K562 (cell line): Measurements from ENCODE around the gene KRT77. TPM values are rescaled to one million over a fixed set of nuclear protein-coding genes. Genes with fewer than 3 reads are reported as not detected.

ENCODE experiments used
- ATAC-seq: fragments of 200-7000 bp; cut with Tn5 transposase; 3 replicates; pipeline ENCODE4 v1.9.1; 2020; ENCODE audit warnings: moderate library complexity
- BruUV-seq: library from RNA; stranded (reverse); fragments of 400-500 nt; replicated peaks from 2 replicates; lab custom pipeline; 2021; lab: Mats Ljungman, UMichigan
- CTCF ChIA-PET: fragments of 300-600 bp; formaldehyde crosslinking; extraction: SDS; loops from one replicate; lab custom pipeline; 2021; ENCODE audit warnings: low intra/inter-chr PET ratio; lab: Yijun Ruan, JAX
- POLR2A ChIA-PET: fragments of 300-600, 350-650 bp; sonication (Branson Sonifier 250); formaldehyde crosslinking; extraction: SDS; loops from one replicate; lab custom pipeline; 2021; ENCODE audit warnings: antibody characterized with exemption, inconsistent platforms; lab: Yijun Ruan, JAX
- DNase-seq, 4 experiments: peaks; one replicate each; pipeline versions ENCODE4 v3.0.0 to v3.0.0-alpha.2; 2011 to 2018; ENCODE audit warnings: low spot score in 3 of 4, mixed read lengths in 3 of 4; ENCODE audit errors: extremely low read depth in 1 of 4
- FAIRE-seq: peaks from 2 replicates; lab custom pipeline; 2011; peaks lifted over from hg19 to GRCh38; lab: Jason Lieb, UNC
- H2AFZ ChIP-seq: 2 replicates; pipeline ENCODE4 v1.6.0; 2011; ENCODE audit warnings: low read depth, low read length, control low read depth, inconsistent platforms
- H3K27ac ChIP-seq: fragments of 200-600 bp; 3 replicates; pipeline ENCODE4 v1.8.0; 2011; ENCODE audit warnings: low read depth, mild to moderate bottlenecking, control low read depth, inconsistent platforms, low read length, moderate library complexity, mixed read lengths; ENCODE audit errors: extremely low read depth
- H3K27me3 ChIP-seq, 2 experiments: fragments of 300-600 bp in 1 of 2; 2 replicates in 1 of 2; 3 replicates in 1 of 2; pipeline versions ENCODE4 v1.6.0 to v1.8.0; 2011; ENCODE audit warnings: inconsistent platforms in 2 of 2, low read length in 2 of 2, mild to moderate bottlenecking in 1 of 2, mixed read lengths in 1 of 2, moderate library complexity in 1 of 2; ENCODE audit not compliant: control insufficient read depth in 2 of 2, insufficient read depth in 2 of 2
- H3K36me3 ChIP-seq: fragments of 300-600 bp; 3 replicates; pipeline ENCODE4 v1.8.0; 2011; ENCODE audit warnings: mild to moderate bottlenecking, low read length, inconsistent platforms; ENCODE audit not compliant: control insufficient read depth, insufficient read depth
- H3K4me1 ChIP-seq, 2 experiments: fragments of 200-600 bp in 1 of 2; replicated peaks in 1 of 2; 2 replicates in 1 of 2; 3 replicates in 1 of 2; pipeline versions ENCODE4 v1.5.1 to v1.8.0; 2011; ENCODE audit warnings: inconsistent platforms in 2 of 2, low read length in 2 of 2, mild to moderate bottlenecking in 1 of 2, mixed read lengths in 1 of 2, moderate library complexity in 1 of 2; ENCODE audit not compliant: control insufficient read depth in 2 of 2, insufficient read depth in 2 of 2
- H3K4me2 ChIP-seq: 2 replicates; pipeline ENCODE4 v1.6.1; 2011; ENCODE audit warnings: low read length, control low read depth, inconsistent platforms, mixed read lengths; ENCODE audit not compliant: insufficient read depth
- H3K4me3 ChIP-seq: fragments of 200-600 bp; sonication (generic), shearing (Covaris generic); 2 replicates; pipeline ENCODE4 v1.5.1; 2016; ENCODE audit warnings: control low read depth, inconsistent platforms
- H3K79me2 ChIP-seq: fragments of 200-600 bp; 3 replicates; pipeline ENCODE4 v1.8.0; 2011; ENCODE audit warnings: low read length, inconsistent platforms; ENCODE audit not compliant: control insufficient read depth, insufficient read depth
- H3K9ac ChIP-seq, 2 experiments: 2 replicates each; pipeline versions ENCODE4 v1.6.0 to v1.6.1; 2011; ENCODE audit warnings: low read depth in 2 of 2, low read length in 2 of 2, control low read depth in 1 of 2, inconsistent platforms in 1 of 2, mild to moderate bottlenecking in 1 of 2, mixed read lengths in 1 of 2; ENCODE audit not compliant: insufficient read depth in 1 of 2
- H3K9me1 ChIP-seq: one replicate; pipeline ENCODE4 v1.6.0; 2011; ENCODE audit warnings: inconsistent platforms, mild to moderate bottlenecking, low read length, moderate library complexity; ENCODE audit not compliant: control insufficient read depth, insufficient read depth
- H3K9me3 ChIP-seq: replicated peaks from 2 replicates; pipeline ENCODE4 v1.5.1; 2011; ENCODE audit warnings: low read depth, low read length, inconsistent platforms; ENCODE audit not compliant: control insufficient read depth, insufficient read depth
- H4K20me1 ChIP-seq: replicated peaks from 2 replicates; pipeline ENCODE4 v1.6.1; 2011; ENCODE audit warnings: low read length, inconsistent platforms, mixed read lengths; ENCODE audit not compliant: control insufficient read depth, insufficient read depth
- ARNT ChIP-seq, 2 experiments: fragments of 450-650 bp; IDR thresholded peaks; 2 replicates each; pipeline ENCODE4 v1.6.1; 2016; ENCODE audit warnings: mild to moderate bottlenecking in 1 of 2
- CBFA2T2 ChIP-seq: fragments of 450-650 bp; conservative IDR thresholded peaks from 2 replicates; pipeline ENCODE4 v1.6.1; 2017; ENCODE audit warnings: mild to moderate bottlenecking
- CBFB ChIP-seq: sonication (generic); formaldehyde crosslinking; IDR thresholded peaks from 2 replicates; pipeline ENCODE4 v1.4.0; 2020; ENCODE audit warnings: mild to moderate bottlenecking, missing genetic modification reagents
- CCNT2 ChIP-seq: IDR thresholded peaks from 2 replicates; pipeline ENCODE4 v1.6.1; 2011; ENCODE audit warnings: borderline replicate concordance, low read depth, mild to moderate bottlenecking, moderate library complexity, mixed read lengths, low read length; ENCODE audit not compliant: insufficient read length; ENCODE audit errors: extremely low read depth
- CEBPG ChIP-seq, 3 experiments: fragments of 200-800 bp in 1 of 3; sonication (Bioruptor generic) in 1 of 3; sonication (generic) in 1 of 3; formaldehyde crosslinking in 1 of 3; IDR thresholded peaks in 2 of 3; conservative IDR thresholded peaks in 1 of 3; 2 replicates each; pipeline versions ENCODE4 v1.6.1 to v1.8.0; 2016 to 2022; ENCODE audit warnings: missing compliant biosample characterization in 2 of 3, missing genetic modification characterization in 2 of 3, mild to moderate bottlenecking in 1 of 3, missing genetic modification reagents in 1 of 3
- GATAD2B ChIP-seq: fragments of 450-650 bp; IDR thresholded peaks from 2 replicates; pipeline ENCODE4 v1.6.1; 2017; ENCODE audit warnings: mild to moderate bottlenecking, borderline replicate concordance
- KLF16 ChIP-seq: IDR thresholded peaks from 2 replicates; pipeline ENCODE4 v1.6.1; 2016; ENCODE audit warnings: antibody characterized with exemption
- MECOM ChIP-seq: fragments of 250-450 bp; sonication (Bioruptor Pico); IDR thresholded peaks from 2 replicates; pipeline ENCODE4 v1.8.0; 2022; ENCODE audit warnings: inconsistent platforms
- NFRKB ChIP-seq: fragments of 450-650 bp; IDR thresholded peaks from 2 replicates; pipeline ENCODE4 v1.6.1; 2016; ENCODE audit warnings: low read depth
- STAG1 ChIP-seq: sonication (generic); formaldehyde crosslinking; IDR thresholded peaks from 2 replicates; pipeline ENCODE4 v1.5.0; 2020; ENCODE audit warnings: missing genetic modification reagents, borderline replicate concordance
- THAP7 ChIP-seq: fragments of 250-450 bp; sonication (Bioruptor Pico); IDR thresholded peaks from 2 replicates; pipeline ENCODE4 v1.5.0; 2021
- XRCC3 ChIP-seq: fragments of 450-650 bp; IDR thresholded peaks from 2 replicates; pipeline ENCODE4 v1.6.1; 2017; ENCODE audit warnings: mild to moderate bottlenecking, moderate library complexity
- ZBTB2 ChIP-seq: fragments of 450-650 bp; IDR thresholded peaks from 2 replicates; pipeline ENCODE4 v1.6.1; 2016; ENCODE audit warnings: antibody characterized with exemption
- ZKSCAN8 ChIP-seq: fragments of 200-800 bp; sonication (Bioruptor generic); IDR thresholded peaks from 2 replicates; pipeline ENCODE4 v1.6.1; 2016; ENCODE audit warnings: missing genetic modification characterization, missing compliant biosample characterization
- ZNF133 ChIP-seq: fragments of 250-450 bp; sonication (Bioruptor Pico); IDR thresholded peaks from 2 replicates; pipeline ENCODE4 v1.4.0; 2020; ENCODE audit warnings: mild to moderate bottlenecking
- ZNF436 ChIP-seq: fragments of 250-450, 450-650 bp; sonication (Bioruptor Pico); formaldehyde crosslinking; IDR thresholded peaks from 2 replicates; pipeline ENCODE4 v1.7.0; 2020; ENCODE audit warnings: mild to moderate bottlenecking
- ZNF57 ChIP-seq: fragments of 450-650 bp; formaldehyde crosslinking; IDR thresholded peaks from 2 replicates; pipeline ENCODE4 v1.4.0; 2020; ENCODE audit warnings: mild to moderate bottlenecking, moderate library complexity
- ZZZ3 ChIP-seq: fragments of 450-650 bp; IDR thresholded peaks from 2 replicates; pipeline ENCODE4 v1.6.1; 2016; ENCODE audit warnings: antibody characterized with exemption, mild to moderate bottlenecking, moderate library complexity
- WGBS: fragments of 100-300 bp; shearing (Covaris generic); methylation state at CpG from one replicate; pipeline ENCODE4 v1.1.6; 2016; ENCODE audit warnings: low coverage, mixed read lengths; ENCODE audit not compliant: insufficient coverage; ENCODE audit errors: missing lambda C conversion rate; 5-methylcytosine and 5-hydroxymethylcytosine counted together
- in situ Hi-C: fragments of 300-500 bp; cut with MboI; formaldehyde crosslinking; loops from 4 replicates; pipeline ENCODE4 v1.15.0; 2018; ENCODE audit warnings: inconsistent platforms, mixed read lengths
- intact Hi-C: fragments of 100-400 bp; cut with micrococcal nuclease; formaldehyde crosslinking; loops from 2 replicates; pipeline ENCODE4 v1.14.2; 2022
- polyA plus RNA-seq, 8 experiments: library from polyadenylated mRNA; depleted of rRNA in 4 of 8; stranded (reverse) in 5 of 8; unstranded in 3 of 8; fragments of >200 nt; fragmentation: Nextera tagmentation in 2 of 8; fragmentation: Illumina TruSeq in 1 of 8; extraction: Ambion mirVana in 2 of 8; extraction: Trizol in 1 of 8; gene quantifications; 2 replicates each; pipeline versions ENCODE4 v1.2.1 to v1.2.3, GENCODE V29; 2011 to 2014; ENCODE audit warnings: inconsistent platforms in 1 of 8, missing spikeins in 1 of 8
- total RNA-seq, 7 experiments: library from RNA; depleted of rRNA in 6 of 7; stranded (reverse); fragments of >200 nt in 6 of 7; fragmentation: Illumina TruSeq in 2 of 7; extraction: Trizol in 2 of 7; gene quantifications; 2 replicates each; pipeline versions ENCODE4 v1.2.1 to v1.2.3, GENCODE V29; 2011 to 2021; ENCODE audit warnings: low replicate concordance in 1 of 7
- TF ChIP-seq, protein P1 (sequence below): sonication (generic); formaldehyde crosslinking; IDR thresholded peaks from 2 replicates; pipeline ENCODE4 v1.8.0; 2023; ENCODE audit warnings: mild to moderate bottlenecking, missing genetic modification reagents
- TF ChIP-seq, protein P2 (sequence below): fragments of 250-450 bp; sonication (Bioruptor Pico); IDR thresholded peaks from 2 replicates; pipeline ENCODE4 v1.4.0; 2020

The KRT77 gene
- total and polyA plus RNA-seq, 9 of the 15 experiments (the other 6 are each of a cell fraction or from before 2014, with no cell fraction given): not detected

- H3K9ac ChIP-seq: no peak overlapping the region
- no peaks in the 10 kb centered on the region for H3K9me3 ChIP-seq
- H4K20me1 ChIP-seq: 0 out of 2 replicates have a peak, but pooled peaks cover 5% of the 10 kb centered on the region
- no peak for FAIRE-seq
- no peaks in the 10 kb centered on the region for H3K79me2 ChIP-seq
- CTCF ChIA-PET: no interaction called here
- no peak for ATAC-seq
- H3K4me2 ChIP-seq: no peak overlapping the region
- in situ Hi-C loops: no loop called here
- TF ChIP-seq KLF16: no peak
- TF ChIP-seq CBFB (CRISPR knock-in tag): no peak
- TF ChIP-seq ZZZ3: no peak
- TF ChIP-seq, protein P1, sequence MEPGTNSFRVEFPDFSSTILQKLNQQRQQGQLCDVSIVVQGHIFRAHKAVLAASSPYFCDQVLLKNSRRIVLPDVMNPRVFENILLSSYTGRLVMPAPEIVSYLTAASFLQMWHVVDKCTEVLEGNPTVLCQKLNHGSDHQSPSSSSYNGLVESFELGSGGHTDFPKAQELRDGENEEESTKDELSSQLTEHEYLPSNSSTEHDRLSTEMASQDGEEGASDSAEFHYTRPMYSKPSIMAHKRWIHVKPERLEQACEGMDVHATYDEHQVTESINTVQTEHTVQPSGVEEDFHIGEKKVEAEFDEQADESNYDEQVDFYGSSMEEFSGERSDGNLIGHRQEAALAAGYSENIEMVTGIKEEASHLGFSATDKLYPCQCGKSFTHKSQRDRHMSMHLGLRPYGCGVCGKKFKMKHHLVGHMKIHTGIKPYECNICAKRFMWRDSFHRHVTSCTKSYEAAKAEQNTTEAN (CRISPR knock-in tag): no peak
- TF ChIP-seq THAP7 (CRISPR knock-in tag): no peak
- no peak for TF ChIP-seq ZNF133 (CRISPR knock-in tag)
- TF ChIP-seq NFRKB: no peak
- no peak for TF ChIP-seq ZNF57 (CRISPR knock-in tag)
- TF ChIP-seq CBFA2T2: no peak
- TF ChIP-seq ARNT (IDR thresholded peaks at IDR 0.05): no peak
- TF ChIP-seq, protein P2, sequence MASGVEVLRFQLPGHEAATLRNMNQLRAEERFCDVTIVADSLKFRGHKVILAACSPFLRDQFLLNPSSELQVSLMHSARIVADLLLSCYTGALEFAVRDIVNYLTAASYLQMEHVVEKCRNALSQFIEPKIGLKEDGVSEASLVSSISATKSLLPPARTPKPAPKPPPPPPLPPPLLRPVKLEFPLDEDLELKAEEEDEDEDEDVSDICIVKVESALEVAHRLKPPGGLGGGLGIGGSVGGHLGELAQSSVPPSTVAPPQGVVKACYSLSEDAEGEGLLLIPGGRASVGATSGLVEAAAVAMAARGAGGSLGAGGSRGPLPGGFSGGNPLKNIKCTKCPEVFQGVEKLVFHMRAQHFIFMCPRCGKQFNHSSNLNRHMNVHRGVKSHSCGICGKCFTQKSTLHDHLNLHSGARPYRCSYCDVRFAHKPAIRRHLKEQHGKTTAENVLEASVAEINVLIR: no peak
- no peak for TF ChIP-seq MECOM (CRISPR knock-in tag)
- no peak for TF ChIP-seq CCNT2
- no peak for TF ChIP-seq XRCC3
- no peak for TF ChIP-seq STAG1 (CRISPR knock-in tag)
- no peak for TF ChIP-seq ZBTB2
- TF ChIP-seq GATAD2B: no peak
- no peak for TF ChIP-seq ZNF436 (CRISPR knock-in tag)
- TF ChIP-seq ZKSCAN8 (CRISPR knock-in tag): no peak
- no peak for TF ChIP-seq CEBPG (CRISPR knock-in tag; IDR thresholded peaks at IDR 0.05)
- TF ChIP-seq CEBPG (tag; conservative IDR thresholded peaks at IDR 0.05 in 1 of 2, IDR thresholded peaks at IDR 0.05 in 1 of 2): no peak
- 0 out of 5 replicates have a peak, but pooled peaks cover 0 to 3% of the 10 kb centered on the region in 2 experiments for H3K4me1 ChIP-seq
- intact Hi-C loops: loop anchor here (10.0 kb wide), 2 partner anchors 115 to 175 kb away; no protein-coding TSS in a partner anchor
- H3K27ac ChIP-seq: no peak overlapping the region
- H3K36me3 ChIP-seq: no peaks in the 10 kb centered on the region
- peaks cover 19 to 77% of the 10 kb centered on the region in 2 experiments; a peak in 4 of 5 replicates for H3K27me3 ChIP-seq
- DNase-seq: no peak
- POLR2A ChIA-PET: no interaction called here
- 0% methylated on average over 2 of the region's 2 CpGs for WGBS
- no peak overlapping the region for H2AFZ ChIP-seq
- H3K4me3 ChIP-seq: no peak overlapping the region
- no TSS peak for BruUV-seq
- H3K9me1 ChIP-seq: no peaks in the 10 kb centered on the region
These were observed 4.0 kb downstream of the KRT77 start for GRCh38 chr12:52699373-52699772.
